Measurements from ENCODE around the gene ST6GALNAC4.

DNA sequence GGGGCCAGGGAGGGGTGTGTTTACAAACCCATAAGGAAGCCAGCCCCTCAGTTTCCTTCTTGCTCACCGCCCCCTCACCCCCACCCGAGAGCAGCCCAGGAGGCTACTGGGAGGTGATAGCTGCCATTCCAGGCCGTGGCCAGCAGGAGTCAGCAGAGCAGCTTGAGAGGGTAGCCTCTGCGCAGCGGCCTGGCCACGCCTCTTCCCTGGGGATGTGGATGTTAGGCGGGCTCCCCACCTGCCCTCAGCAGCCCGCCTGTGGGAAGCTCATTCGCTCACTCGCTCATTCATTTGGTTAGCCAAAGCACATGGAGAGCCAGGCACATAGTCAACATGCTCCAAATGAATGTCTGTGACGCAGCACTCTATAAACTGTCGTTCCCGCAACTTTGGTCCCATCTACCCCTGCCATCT is 26.9 kb upstream of the ST6GALNAC4 start:
- TF ChIP-seq, protein P1, sequence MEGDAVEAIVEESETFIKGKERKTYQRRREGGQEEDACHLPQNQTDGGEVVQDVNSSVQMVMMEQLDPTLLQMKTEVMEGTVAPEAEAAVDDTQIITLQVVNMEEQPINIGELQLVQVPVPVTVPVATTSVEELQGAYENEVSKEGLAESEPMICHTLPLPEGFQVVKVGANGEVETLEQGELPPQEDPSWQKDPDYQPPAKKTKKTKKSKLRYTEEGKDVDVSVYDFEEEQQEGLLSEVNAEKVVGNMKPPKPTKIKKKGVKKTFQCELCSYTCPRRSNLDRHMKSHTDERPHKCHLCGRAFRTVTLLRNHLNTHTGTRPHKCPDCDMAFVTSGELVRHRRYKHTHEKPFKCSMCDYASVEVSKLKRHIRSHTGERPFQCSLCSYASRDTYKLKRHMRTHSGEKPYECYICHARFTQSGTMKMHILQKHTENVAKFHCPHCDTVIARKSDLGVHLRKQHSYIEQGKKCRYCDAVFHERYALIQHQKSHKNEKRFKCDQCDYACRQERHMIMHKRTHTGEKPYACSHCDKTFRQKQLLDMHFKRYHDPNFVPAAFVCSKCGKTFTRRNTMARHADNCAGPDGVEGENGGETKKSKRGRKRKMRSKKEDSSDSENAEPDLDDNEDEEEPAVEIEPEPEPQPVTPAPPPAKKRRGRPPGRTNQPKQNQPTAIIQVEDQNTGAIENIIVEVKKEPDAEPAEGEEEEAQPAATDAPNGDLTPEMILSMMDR (conservative IDR thresholded peaks at IDR 0.05; ENCODE audit: low read length): peak; percentile 92
- TF ChIP-seq EZH2phosphoT487 (IDR thresholded peaks at IDR 0.05; ENCODE audit: borderline replicate concordance, low read depth, low read length): no peak

All from OCI-LY7 (cell line).